HepG2 (cell line): ENCODE results near the gene TMEM9.

Source experiments
- ZNF644 ChIP-seq: IDR thresholded peaks from 2 replicates; pipeline ENCODE4 v1.6.1; 2016; ENCODE audit warnings: low read depth
- ZNF746 ChIP-seq: sonication (generic); formaldehyde crosslinking; IDR thresholded peaks from 2 replicates; pipeline ENCODE4 v1.8.0; 2022; ENCODE audit warnings: mild to moderate bottlenecking, missing genetic modification reagents
- TF ChIP-seq, protein P1 (sequence below): sonication (generic); formaldehyde crosslinking; IDR thresholded peaks from 2 replicates; pipeline ENCODE4 v1.5.0; 2020; ENCODE audit warnings: mild to moderate bottlenecking, missing genetic modification reagents, moderate library complexity

DNA sequence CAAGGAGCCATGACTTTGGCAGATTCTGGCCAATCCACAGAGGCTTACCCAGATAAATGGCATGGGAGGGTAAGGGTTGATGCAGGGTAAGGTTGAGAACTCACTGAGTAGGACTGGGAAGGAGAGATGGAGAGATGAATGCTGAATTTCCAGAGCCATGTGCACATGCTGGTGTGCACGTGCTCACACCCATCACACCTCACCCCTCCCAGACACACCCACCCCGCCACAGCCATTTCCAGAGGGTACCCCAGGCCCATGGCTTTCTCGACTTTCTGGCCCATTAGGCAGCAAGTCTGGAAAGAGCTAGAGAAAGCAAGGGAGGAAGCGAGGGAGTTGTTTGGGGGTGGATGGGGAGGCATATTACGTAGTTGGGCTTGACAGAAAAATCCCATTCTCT lies 43.7 kb downstream of the TMEM9 start:
- TF ChIP-seq, protein P1, sequence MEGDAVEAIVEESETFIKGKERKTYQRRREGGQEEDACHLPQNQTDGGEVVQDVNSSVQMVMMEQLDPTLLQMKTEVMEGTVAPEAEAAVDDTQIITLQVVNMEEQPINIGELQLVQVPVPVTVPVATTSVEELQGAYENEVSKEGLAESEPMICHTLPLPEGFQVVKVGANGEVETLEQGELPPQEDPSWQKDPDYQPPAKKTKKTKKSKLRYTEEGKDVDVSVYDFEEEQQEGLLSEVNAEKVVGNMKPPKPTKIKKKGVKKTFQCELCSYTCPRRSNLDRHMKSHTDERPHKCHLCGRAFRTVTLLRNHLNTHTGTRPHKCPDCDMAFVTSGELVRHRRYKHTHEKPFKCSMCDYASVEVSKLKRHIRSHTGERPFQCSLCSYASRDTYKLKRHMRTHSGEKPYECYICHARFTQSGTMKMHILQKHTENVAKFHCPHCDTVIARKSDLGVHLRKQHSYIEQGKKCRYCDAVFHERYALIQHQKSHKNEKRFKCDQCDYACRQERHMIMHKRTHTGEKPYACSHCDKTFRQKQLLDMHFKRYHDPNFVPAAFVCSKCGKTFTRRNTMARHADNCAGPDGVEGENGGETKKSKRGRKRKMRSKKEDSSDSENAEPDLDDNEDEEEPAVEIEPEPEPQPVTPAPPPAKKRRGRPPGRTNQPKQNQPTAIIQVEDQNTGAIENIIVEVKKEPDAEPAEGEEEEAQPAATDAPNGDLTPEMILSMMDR (CRISPR knock-in tag) = no peak
- TF ChIP-seq ZNF644 (no peak), ZNF746 (CRISPR knock-in tag) (no peak)
